ENCODE data around the gene LPAR5.
A peak's percentile ranks its signal among the peaks of the same experiment; 100 is the strongest.
"Not testable (repeated sequence)": the region's sequence is repeated elsewhere in the genome, so short reads cannot be mapped to it uniquely, and the experiment has no call there.

Gene LPAR5

GRCh38 chr12:6606331-6607131 lies 29.2 kb downstream of the LPAR5 start:
- peak; percentile 75 to 76 for DNase-seq

- peak; percentile 32 to 69 for DNase-seq
Measured at GRCh38 chr12:6605421-6606330, 30.1 kb downstream of the LPAR5 start.

- no peak for DNase-seq
Measured at GRCh38 chr12:6604259-6605029, 31.3 kb downstream of the LPAR5 start.

GRCh38 chr12:6603095-6603567 lies 32.6 kb downstream of the LPAR5 start:
- DNase-seq: peak; percentile 41 to 64

GRCh38 chr12:6602526-6602925 lies 33.2 kb downstream of the LPAR5 start:
- no peak for DNase-seq

GRCh38 chr12:6595673-6596072 lies 40.1 kb downstream of the LPAR5 start:
- not testable (repeated sequence) for DNase-seq

- DNase-seq: no peak
Measured at GRCh38 chr12:6592087-6592486, 43.7 kb downstream of the LPAR5 start.

GRCh38 chr12:6586569-6586968 lies 49.2 kb downstream of the LPAR5 start:
- DNase-seq: not testable (repeated sequence)

- no peak for DNase-seq
Measured at GRCh38 chr12:6584293-6584692, 51.5 kb downstream of the LPAR5 start.

GRCh38 chr12:6582959-6583358 lies 52.8 kb downstream of the LPAR5 start:
- DNase-seq: no peak

GRCh38 chr12:6582196-6582595 lies 53.6 kb downstream of the LPAR5 start:
- DNase-seq: no peak

GRCh38 chr12:6575648-6576047 lies 60.1 kb downstream of the LPAR5 start:
- no peak for DNase-seq

- no peak for DNase-seq
Measured at GRCh38 chr12:6574576-6575295, 61.0 kb downstream of the LPAR5 start.

- DNase-seq: no peak
Measured at GRCh38 chr12:6573001-6573400, 62.8 kb downstream of the LPAR5 start.

GRCh38 chr12:6570264-6570887 lies 65.4 kb downstream of the LPAR5 start:
- DNase-seq: peak; percentile 46 to 53

- no peak for DNase-seq
Measured at GRCh38 chr12:6569786-6570185, 66.0 kb downstream of the LPAR5 start.

GRCh38 chr12:6569312-6569711 lies 66.4 kb downstream of the LPAR5 start:
- DNase-seq: no peak
